DMS 273 (cell line): ENCODE results near the gene RHD.
"Not testable (repeated sequence)": the region's sequence is repeated elsewhere in the genome, so short reads cannot be mapped to it uniquely, and the experiment has no call there.

Experiments used
- DNase-seq: peaks from one replicate; lab custom pipeline; 2025; ENCODE audit not compliant: unreplicated experiment; lab: John Stamatoyannopoulos, UW

The RHD gene

DNA sequence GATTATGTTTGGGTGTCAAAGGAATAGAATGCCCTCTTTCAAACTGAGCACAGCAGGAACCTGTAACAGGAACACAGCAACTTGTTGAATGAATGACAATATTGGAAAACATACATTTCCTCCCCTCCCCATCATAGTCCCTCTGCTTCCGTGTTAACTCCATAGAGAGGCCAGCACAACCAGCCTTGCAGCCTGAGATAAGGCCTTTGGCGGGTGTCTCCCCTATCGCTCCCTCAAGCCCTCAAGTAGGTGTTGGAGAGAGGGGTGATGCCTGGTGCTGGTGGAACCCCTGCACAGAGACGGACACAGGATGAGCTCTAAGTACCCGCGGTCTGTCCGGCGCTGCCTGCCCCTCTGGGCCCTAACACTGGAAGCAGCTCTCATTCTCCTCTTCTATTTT, at the start of gene RHD:
Gene RHD (plus strand): TSS at position 272 of the 400 bp plus-strand sequence. CDS start 39 bp downstream, at position 311.
- not testable (repeated sequence) for DNase-seq

GRCh38 chr1:25222606-25223005, 49.7 kb upstream of the RHD start:
- no peak for DNase-seq

- no peak for DNase-seq
These were observed 48.8 kb upstream of the RHD start for GRCh38 chr1:25223471-25223870.

DNA sequence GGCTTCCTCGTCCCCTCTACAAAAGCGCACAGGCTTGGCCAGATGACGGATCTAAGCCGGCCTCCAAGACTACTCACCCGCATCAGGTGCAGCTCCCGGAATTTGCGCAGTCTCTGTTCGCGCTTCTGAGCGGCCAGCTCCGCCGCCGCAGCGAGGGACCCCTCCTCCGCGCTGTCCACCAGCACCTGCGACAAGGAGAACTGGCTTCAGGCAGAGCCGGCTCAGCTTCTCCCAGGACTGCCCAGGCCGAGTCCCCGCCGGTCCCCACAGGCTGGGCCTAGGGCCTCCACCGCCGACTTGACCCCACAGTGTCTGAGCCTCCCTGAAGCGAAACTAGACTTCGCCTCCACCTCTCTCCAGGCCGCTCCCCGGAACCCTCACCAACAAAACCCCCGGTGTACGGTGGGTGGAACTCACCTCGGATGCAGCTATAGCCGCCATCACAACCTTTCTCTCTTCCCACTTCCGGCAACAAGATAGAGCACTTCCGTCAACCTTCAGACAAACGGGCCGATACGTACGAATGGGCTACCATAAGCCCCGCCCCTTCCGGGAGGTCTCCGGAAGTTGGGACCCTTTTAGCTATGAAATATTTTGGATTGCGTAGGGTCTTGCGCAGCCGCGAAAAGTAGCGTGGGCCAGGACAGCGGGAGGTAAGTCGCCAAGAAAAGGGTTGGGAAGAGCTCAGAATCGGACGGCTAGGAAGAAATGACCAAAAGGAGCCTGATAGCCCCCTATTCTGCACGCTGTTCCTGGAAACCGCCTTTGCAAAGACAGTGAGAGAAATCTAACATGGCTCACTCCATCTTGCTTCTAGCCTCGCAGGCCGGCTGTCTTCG, 40.1 kb upstream of the RHD start, which contains the start of gene SYF2:
Gene SYF2 (minus strand): TSS at position 476 of the 839 bp plus-strand sequence. CDS start 35 bp downstream, at position 441.
- peak; percentile 98 for DNase-seq

DNA sequence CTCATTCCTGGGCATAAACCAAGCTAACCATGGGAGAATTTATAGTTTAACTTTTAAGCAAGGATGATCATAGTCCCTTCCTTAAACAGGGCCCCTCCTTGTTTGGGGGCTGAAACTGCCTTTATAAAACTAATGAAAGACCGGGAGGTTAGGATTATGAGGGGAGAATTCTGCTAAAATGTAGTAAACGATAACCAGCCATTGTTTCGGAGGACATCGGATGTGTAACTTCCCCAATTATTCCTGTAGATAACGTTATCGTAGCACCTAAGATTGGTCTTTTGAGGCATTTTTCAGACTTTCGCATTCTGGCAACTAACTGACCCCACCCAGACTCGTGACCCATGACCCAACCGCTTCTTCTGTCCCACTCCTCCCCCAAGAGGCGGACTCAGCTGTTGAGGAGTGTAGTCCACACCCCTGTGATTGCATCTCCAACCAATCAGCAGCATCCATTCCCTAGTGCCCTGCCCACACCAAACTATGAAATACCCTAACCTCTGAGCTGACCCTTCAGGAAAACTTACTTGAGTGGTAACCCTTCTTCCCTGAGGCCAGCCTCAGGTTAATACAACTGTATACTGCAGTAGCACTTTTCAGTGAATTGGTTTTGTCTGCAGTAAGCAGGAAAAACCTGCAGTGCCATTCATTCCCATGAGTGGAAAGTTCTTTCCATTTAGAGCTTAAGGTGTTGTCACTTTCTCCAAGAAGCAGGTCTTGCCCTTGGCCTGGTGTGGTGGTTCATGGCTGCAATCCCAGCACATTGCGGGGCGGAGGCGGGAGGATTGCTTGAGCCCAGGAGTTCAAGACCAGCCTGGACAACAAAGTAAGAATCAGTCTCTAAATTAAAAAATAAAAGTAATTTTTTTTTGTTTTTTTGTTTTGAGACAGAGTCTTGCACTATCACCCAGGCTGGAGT, 39.2 kb upstream of the RHD start:
- DNase-seq, result peak; percentile 89

- not testable (repeated sequence) for DNase-seq
These were observed 36.9 kb upstream of the RHD start for GRCh38 chr1:25235411-25235810.

GRCh38 chr1:25236261-25236660, 36.0 kb upstream of the RHD start:
- not testable (repeated sequence) for DNase-seq

- no peak for DNase-seq
These were observed 34.3 kb upstream of the RHD start for GRCh38 chr1:25238046-25238445.

DNA sequence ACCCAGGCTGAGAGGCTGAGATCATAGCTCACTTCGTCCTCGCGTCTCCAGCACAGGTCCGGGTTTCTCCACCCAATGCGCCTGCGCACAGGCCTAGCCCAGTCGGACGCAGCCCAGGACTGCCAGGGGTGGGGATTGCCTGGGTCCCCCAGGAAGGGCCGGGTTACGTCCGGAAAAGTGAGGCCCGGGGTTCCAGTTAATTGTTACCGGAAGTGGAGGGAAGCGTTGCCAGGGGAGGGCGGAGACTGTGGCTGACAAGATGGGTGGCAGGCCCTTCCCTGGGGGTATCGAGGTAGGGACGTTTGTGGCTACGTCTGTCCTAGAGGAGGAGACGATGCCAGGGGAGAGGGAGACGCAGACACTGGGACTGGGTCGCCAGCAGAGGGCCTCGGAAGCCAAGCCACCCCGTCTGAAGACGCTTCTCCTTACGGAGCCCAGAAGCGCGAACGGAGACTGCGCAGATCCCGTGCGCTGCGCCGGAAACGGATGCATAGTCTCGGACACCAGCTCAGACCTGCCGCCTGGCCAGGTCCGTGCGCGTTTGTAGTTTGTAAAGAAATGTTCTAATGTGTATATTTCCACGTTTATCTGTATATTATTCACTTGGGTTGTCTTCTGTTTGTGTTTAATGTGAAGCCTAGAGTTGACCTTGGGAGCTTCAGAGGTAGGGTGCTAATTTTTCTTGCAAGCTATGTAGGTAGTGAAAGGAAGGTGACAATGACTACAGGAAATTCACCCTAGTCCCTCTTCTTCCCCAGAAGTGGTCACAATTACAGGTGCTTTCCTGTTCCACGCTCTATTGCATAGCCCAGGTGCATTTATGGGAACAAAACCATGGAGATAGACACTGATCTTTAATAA, 32.4 kb upstream of the RHD start:
- DNase-seq, result peak; percentile 98

DNA sequence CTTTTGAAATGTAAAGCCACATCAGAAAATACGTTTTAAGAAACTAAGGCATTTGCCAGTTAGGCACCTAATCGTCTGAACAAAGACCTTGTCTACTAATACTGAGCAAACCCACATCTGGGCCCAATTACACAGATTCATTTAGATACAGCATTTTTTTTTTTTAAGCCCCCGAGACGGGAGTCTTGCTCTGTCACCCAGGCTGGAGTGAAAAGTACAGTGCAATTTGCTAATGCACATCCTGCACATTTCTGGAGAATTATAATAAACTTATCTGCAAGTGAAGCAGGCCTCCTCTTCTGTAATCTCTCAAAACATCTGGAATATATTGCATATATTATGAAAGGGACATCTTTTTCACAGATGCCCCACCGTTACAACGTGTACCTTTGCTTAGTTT, 28.4 kb upstream of the RHD start:
- DNase-seq, result no peak

GRCh38 chr1:25245393-25245792, 26.9 kb upstream of the RHD start:
- DNase-seq, result no peak

DNA sequence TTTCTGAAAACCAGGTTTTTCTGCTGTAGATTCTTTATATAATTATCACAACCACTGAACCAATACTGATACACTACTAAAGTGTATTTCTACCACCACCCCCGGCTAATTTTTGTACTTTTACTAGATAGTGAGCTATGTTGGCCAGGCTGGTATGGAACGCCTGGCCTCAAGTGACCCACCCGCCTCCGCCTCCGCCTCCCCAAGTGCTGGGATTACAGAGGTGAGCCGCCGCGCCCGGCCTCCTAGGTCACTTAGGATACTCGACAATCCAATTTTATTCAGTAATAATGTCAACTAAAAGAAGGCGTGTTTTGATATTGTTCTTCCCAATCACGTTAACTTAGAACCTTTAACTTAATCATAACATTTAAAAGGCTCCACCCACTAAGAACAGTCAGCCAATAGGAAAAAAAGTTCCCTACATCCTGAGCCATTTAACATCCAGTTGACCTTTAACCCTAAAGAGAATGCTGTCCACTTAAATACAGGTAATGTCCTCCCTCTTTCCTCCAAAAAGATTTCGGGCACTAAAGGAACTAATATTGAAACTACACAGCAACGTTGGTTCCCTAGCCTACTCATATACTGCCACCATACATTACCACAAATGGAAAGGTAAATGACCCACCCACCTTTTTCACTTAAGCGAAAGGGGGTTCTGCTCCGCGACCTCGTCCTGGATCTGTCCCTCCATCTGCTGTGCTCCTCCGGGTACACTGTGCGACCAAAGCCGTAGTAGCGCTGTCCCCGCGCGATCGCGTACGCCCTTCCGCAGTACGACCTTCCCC, 26.3 kb upstream of the RHD start:
- DNase-seq, result peak; percentile 46

DNA sequence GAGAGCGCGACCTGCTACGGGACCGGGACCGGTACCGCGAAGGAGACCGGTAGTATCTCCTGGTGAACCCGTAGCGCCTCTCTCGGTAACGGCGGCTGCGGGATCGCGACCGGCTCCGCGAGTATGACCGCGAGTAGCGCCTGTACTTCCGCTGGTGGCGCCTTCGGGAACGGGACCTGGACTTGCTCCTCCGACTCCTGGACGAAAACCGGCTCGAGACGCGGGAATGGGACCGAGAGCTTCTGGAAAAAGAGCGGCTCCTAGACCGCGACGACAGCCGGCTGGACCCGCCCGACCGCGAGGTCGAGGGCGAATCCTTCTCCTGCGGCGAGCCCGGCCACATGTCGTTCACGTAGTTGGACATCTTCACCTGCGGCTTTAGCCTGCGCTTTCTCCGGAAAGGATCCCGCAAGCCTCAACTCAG, 25.7 kb upstream of the RHD start:
- DNase-seq, result peak; percentile 73

DNA sequence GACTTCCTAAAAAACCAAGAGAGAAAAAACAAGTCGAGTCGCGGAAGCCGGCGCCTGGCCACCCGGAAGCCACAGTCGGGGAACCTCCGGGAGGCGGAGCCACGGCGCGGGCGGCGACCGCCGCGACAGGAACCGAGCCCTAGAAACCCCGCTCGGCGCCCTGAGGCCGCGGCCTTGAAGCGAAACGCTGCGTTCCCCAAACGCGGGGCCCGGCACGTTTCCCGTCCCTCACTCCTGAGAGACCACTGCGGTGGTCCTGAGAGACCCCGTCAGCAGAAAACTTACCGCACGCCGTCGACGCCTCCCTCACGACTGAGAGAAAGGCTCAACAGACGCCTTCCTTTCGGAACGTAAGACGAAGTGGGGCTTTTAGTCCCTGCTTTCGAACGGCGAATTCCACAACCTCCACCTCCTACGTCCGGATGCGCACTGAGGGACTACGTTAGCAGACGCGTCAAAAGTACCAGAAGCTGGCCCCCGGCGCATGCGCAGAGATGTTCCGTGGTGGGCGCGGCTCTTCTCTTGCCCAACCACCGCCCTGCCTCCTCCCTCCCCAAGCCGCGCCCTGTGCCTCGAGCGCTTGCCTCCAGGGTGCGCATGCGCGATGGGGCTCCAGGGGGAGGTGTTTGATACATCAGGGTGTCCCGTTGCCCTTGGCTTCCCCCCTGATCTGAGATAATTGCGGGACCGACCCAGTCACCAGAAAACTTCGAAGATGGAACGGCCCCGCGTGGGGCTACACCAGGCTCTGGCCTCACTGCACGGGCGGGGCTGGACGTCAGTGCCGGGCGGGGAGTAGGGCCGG, 25.1 kb upstream of the RHD start, which contains the start of gene RSRP1:
Gene RSRP1 (minus strand): TSS at position 431 of the 805 bp plus-strand sequence. CDS start 491 bp downstream, outside the sequence.
- DNase-seq, result peak; percentile 99

GRCh38 chr1:25247829-25248754, 24.2 kb upstream of the RHD start:
- no peak for DNase-seq

- no peak for DNase-seq
These were observed 18.4 kb upstream of the RHD start for GRCh38 chr1:25253911-25254310.

- no peak for DNase-seq
These were observed 16.4 kb upstream of the RHD start for GRCh38 chr1:25255706-25256577.
